ENCODE data around the gene HOPX. TPM values are rescaled to one million over a fixed set of nuclear protein-coding genes. Genes with fewer than 3 reads are reported as not detected.
"Not testable (repeated sequence)": the region's sequence is repeated elsewhere in the genome, so short reads cannot be mapped to it uniquely, and the experiment has no call there.

The HOPX gene
- total RNA-seq, 1 donor from 2014 or later, result not detected

DNA sequence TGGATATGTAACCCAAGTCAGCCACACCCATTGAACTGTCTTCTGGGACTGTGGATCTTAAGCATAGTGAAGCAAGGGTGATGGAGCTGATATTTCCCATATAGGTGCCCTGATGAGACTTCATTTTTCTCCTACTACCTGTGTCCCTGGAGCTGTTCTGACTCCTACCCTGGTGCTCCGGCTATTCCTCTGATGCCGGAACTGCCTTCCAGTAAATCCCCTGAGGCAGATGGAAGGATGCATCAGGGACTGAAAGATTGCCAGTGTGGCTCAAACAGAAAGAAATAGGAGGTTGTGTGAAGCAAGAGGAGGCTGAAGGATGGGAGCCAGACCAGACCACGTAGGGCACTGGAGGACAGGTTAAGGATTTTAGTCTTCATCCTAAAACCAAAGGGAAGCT is 74.7 kb downstream of the HOPX start:
- no peak overlapping the region for H3K4me3 ChIP-seq (ENCODE audit: low read depth, low read length)
- no peak for DNase-seq (ENCODE audit: low read depth)
- TF ChIP-seq, protein P1, sequence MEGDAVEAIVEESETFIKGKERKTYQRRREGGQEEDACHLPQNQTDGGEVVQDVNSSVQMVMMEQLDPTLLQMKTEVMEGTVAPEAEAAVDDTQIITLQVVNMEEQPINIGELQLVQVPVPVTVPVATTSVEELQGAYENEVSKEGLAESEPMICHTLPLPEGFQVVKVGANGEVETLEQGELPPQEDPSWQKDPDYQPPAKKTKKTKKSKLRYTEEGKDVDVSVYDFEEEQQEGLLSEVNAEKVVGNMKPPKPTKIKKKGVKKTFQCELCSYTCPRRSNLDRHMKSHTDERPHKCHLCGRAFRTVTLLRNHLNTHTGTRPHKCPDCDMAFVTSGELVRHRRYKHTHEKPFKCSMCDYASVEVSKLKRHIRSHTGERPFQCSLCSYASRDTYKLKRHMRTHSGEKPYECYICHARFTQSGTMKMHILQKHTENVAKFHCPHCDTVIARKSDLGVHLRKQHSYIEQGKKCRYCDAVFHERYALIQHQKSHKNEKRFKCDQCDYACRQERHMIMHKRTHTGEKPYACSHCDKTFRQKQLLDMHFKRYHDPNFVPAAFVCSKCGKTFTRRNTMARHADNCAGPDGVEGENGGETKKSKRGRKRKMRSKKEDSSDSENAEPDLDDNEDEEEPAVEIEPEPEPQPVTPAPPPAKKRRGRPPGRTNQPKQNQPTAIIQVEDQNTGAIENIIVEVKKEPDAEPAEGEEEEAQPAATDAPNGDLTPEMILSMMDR (conservative IDR thresholded peaks at IDR 0.05; ENCODE audit: low read depth, low read length), result no peak

DNA sequence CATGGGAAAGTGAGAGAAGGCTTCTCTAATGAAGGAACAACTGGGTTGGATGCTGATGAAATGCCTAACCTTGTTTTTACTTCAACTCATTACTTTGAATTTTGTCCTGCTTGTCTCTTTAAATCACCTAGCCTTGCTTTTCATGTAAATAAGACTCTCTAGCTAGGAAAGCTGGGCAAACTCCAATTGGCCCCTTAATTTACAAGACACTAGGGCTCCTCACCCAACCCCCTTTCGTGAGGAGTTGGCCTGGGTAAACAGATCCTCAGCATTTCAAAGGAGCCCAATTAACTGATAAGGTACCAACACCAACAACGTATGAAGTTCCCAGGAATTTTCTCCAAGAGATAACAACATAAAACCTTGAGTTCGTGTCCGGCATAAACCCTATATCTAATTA is 75.6 kb downstream of the HOPX start:
- not testable (repeated sequence) for DNase-seq (ENCODE audit: low read depth)

GRCh38 chr4:56603297-56603696 is 77.8 kb downstream of the HOPX start:
- no peak overlapping the region for H3K4me3 ChIP-seq (ENCODE audit: low read depth, low read length)
- TF ChIP-seq, protein P1 (conservative IDR thresholded peaks at IDR 0.05; ENCODE audit: low read depth, low read length), result no peak
- DNase-seq (ENCODE audit: low read depth), result no peak

More for the DNA sequence above, 75.6 kb downstream of the HOPX start:
- H3K4me3 ChIP-seq (ENCODE audit: low read depth, low read length), result not testable (repeated sequence)

Other genes starting within 250 kb of the HOPX start
- gene PPAT, start 245.7 kb downstream of the HOPX start, total RNA-seq, result 19.4 and 29.9 TPM in 2 replicates
- gene PAICS, start 245.0 kb downstream of the HOPX start, total RNA-seq, result 106 and 159 TPM in 2 replicates
- gene SRP72, start 213.7 kb downstream of the HOPX start, total RNA-seq, result 66.5 and 92.2 TPM in 2 replicates
- gene ARL9, start 175.5 kb downstream of the HOPX start, total RNA-seq, result 0.17 and 1.5 TPM in 2 replicates
- gene SPINK2, start 140.4 kb upstream of the HOPX start, total RNA-seq, result 4.4 TPM in 1 of 2 replicates, not detected in the other
- 22.9 TPM in 2 replicates for gene REST, start 226.6 kb upstream of the HOPX start, total RNA-seq

All from epithelial cell of proximal tubule (primary cell).